GM12878 (cell line): ENCODE results near the gene DUSP12. TPM values are rescaled to one million over a fixed set of nuclear protein-coding genes. Genes with fewer than 3 reads are reported as not detected.

Experiments
- ATAC-seq: fragments of 200-7000 bp; cut with Tn5 transposase; 3 replicates; pipeline ENCODE4 v1.9.1; 2020; ENCODE audit warnings: mild to moderate bottlenecking, moderate library complexity
- BruUV-seq: library from RNA; stranded (reverse); fragments of 400-500 nt; replicated peaks from 2 replicates; lab custom pipeline; 2021; lab: Mats Ljungman, UMichigan
- CTCF ChIA-PET: fragments of 300-600 bp; sonication (Branson Sonifier 250); formaldehyde crosslinking; extraction: SDS; loops from one replicate; lab custom pipeline; 2021; ENCODE audit warnings: inconsistent platforms; lab: Yijun Ruan, JAX
- POLR2A ChIA-PET: fragments of 350-600 bp; formaldehyde crosslinking; extraction: SDS; loops from one replicate; lab custom pipeline; 2021; ENCODE audit warnings: inconsistent platforms; lab: Charles Lee
- RAD21 ChIA-PET: fragments of 300-600 bp; sonication (Branson Sonifier 250); formaldehyde crosslinking; loops from one replicate; lab custom pipeline; 2023; ENCODE audit warnings: antibody characterized with exemption; ENCODE audit not compliant: unreplicated experiment; lab: Charles Lee
- SMC1A ChIA-PET: fragments of 300-600 bp; sonication (Branson Sonifier 250); formaldehyde crosslinking; loops from one replicate; lab custom pipeline; 2023; ENCODE audit not compliant: unreplicated experiment, uncharacterized antibody; lab: Charles Lee
- DNase-seq: peaks from one replicate; pipeline ENCODE4 v3.0.0-alpha.2; 2011; ENCODE audit warnings: low read depth, low spot score
- FAIRE-seq: peaks from 3 replicates; lab custom pipeline; 2011; peaks lifted over from hg19 to GRCh38; lab: Jason Lieb, UNC
- H2AFZ ChIP-seq: 2 replicates; pipeline ENCODE4 v1.6.0; 2011; ENCODE audit warnings: low read depth, low read length, control low read depth; ENCODE audit not compliant: control insufficient read depth
- H3K27ac ChIP-seq: 2 replicates; pipeline ENCODE4 v1.5.1; 2011; ENCODE audit warnings: control low read depth; ENCODE audit not compliant: control insufficient read depth, insufficient read depth
- H3K27me3 ChIP-seq, 2 experiments: replicated peaks in 1 of 2; 2 replicates each; pipeline versions ENCODE4 v1.6.0 to v1.6.1; 2011; ENCODE audit warnings: low read length in 1 of 2; ENCODE audit not compliant: control insufficient read depth in 2 of 2, insufficient read depth in 2 of 2
- H3K36me3 ChIP-seq, 2 experiments: 2 replicates each; pipeline ENCODE4 v1.5.1; 2011; ENCODE audit warnings: low read length in 1 of 2; ENCODE audit not compliant: control insufficient read depth in 2 of 2, insufficient read depth in 2 of 2
- H3K4me1 ChIP-seq: 2 replicates; pipeline ENCODE4 v1.6.1; 2011; ENCODE audit warnings: mild to moderate bottlenecking, low read length, moderate library complexity, mixed read lengths; ENCODE audit not compliant: control insufficient read depth, insufficient read depth
- H3K4me2 ChIP-seq: 2 replicates; pipeline ENCODE4 v1.6.0; 2011; ENCODE audit warnings: control low read depth; ENCODE audit not compliant: control insufficient read depth, insufficient read depth
- H3K4me3 ChIP-seq: fragments of 200-600 bp; sonication (generic); 2 replicates; pipeline ENCODE4 v1.5.1; 2016
- H3K79me2 ChIP-seq: 2 replicates; pipeline ENCODE4 v1.6.0; 2011; ENCODE audit warnings: low read length; ENCODE audit not compliant: control insufficient read depth, insufficient read depth
- H3K9ac ChIP-seq: 2 replicates; pipeline ENCODE4 v1.8.0; 2011; ENCODE audit warnings: low read length, control low read depth, mixed read lengths; ENCODE audit not compliant: control insufficient read depth, insufficient read depth
- H3K9me3 ChIP-seq: replicated peaks from 3 replicates; pipeline ENCODE4 v1.5.1; 2011; ENCODE audit warnings: mild to moderate bottlenecking, low read length; ENCODE audit not compliant: control insufficient read depth, insufficient read depth
- H4K20me1 ChIP-seq: 2 replicates; pipeline ENCODE4 v1.6.0; 2011; ENCODE audit not compliant: control insufficient read depth, insufficient read depth
- BCL11A ChIP-seq: IDR thresholded peaks from 2 replicates; pipeline ENCODE4 v1.6.1; 2011; ENCODE audit warnings: low read depth, low read length
- CREM ChIP-seq: IDR thresholded peaks from 2 replicates; pipeline ENCODE4 v1.6.1; 2014; ENCODE audit warnings: antibody characterized with exemption, low read depth
- DPF2 ChIP-seq: fragments of 450-650 bp; IDR thresholded peaks from 2 replicates; pipeline ENCODE4 v1.6.1; 2017; ENCODE audit warnings: mild to moderate bottlenecking
- EP300 ChIP-seq, 2 experiments: fragments of 150-350 bp in 1 of 2; IDR thresholded peaks; 2 replicates each; pipeline ENCODE4 v1.6.1; 2011 to 2012; ENCODE audit warnings: low read depth in 2 of 2, low read length in 2 of 2, borderline replicate concordance in 1 of 2, improper control_type of control experiment in 1 of 2, inconsistent platforms in 1 of 2; ENCODE audit not compliant: control insufficient read depth in 1 of 2
- IRF4 ChIP-seq: IDR thresholded peaks from 2 replicates; pipeline ENCODE4 v1.6.1; 2011; ENCODE audit warnings: low read depth, low read length
- MXI1 ChIP-seq: fragments of 150-350 bp; IDR thresholded peaks from 2 replicates; pipeline ENCODE4 v1.6.1; 2011; ENCODE audit warnings: low read depth, mild to moderate bottlenecking, inconsistent platforms, low read length, improper control_type of control experiment
- SPI1 ChIP-seq: IDR thresholded peaks from 2 replicates; pipeline ENCODE4 v1.6.1; 2011; ENCODE audit warnings: low read depth, mild to moderate bottlenecking, low read length, moderate library complexity, borderline replicate concordance; ENCODE audit not compliant: insufficient read depth
- TBL1XR1 ChIP-seq: IDR thresholded peaks from 2 replicates; pipeline ENCODE4 v1.6.1; 2012; ENCODE audit warnings: low read depth, low read length, improper control_type of control experiment
- TCF12 ChIP-seq: IDR thresholded peaks from 2 replicates; pipeline ENCODE4 v1.6.1; 2011; ENCODE audit warnings: low read depth, mild to moderate bottlenecking, low read length
- WGBS: methylation state at CpG from one replicate; pipeline ENCODE4 v1.1.6; 2016; ENCODE audit warnings: low lambda C conversion rate; ENCODE audit not compliant: insufficient replicate concordance, insufficient coverage; ENCODE audit errors: missing lambda C conversion rate; 5-methylcytosine and 5-hydroxymethylcytosine counted together
- in situ Hi-C: fragments of 300-500 bp; cut with MboI; formaldehyde crosslinking; loops from 9 replicates; pipeline ENCODE4 v1.14.3; 2018; ENCODE audit warnings: mixed read lengths
- intact Hi-C: fragments of 100-400 bp; cut with micrococcal nuclease; formaldehyde crosslinking; loops from one replicate; pipeline ENCODE4 v1.14.2; 2022; ENCODE audit not compliant: unreplicated experiment
- polyA plus RNA-seq, 11 experiments: library from polyadenylated mRNA; depleted of rRNA in 4 of 11; unstranded in 6 of 11; stranded (reverse) in 5 of 11; fragments of >200 nt; fragmentation: Nextera tagmentation in 4 of 11; fragmentation: Illumina TruSeq in 1 of 11; extraction: Ambion mirVana in 4 of 11; extraction: Trizol in 1 of 11; gene quantifications; 1 replicate in 1 of 11; 2 replicates in 10 of 11; pipeline versions ENCODE4 v1.2.1 to v1.2.3, GENCODE V29; 2011 to 2016; ENCODE audit warnings: inconsistent platforms in 2 of 11, missing spikeins in 2 of 11, low read depth in 1 of 11
- total RNA-seq, 4 experiments: library from RNA; depleted of rRNA in 3 of 4; stranded (reverse); fragments of >200 nt in 3 of 4; fragmentation: Illumina TruSeq in 1 of 4; extraction: Trizol in 1 of 4; gene quantifications; 2 replicates each; pipeline versions ENCODE4 v1.2.1 to v1.2.3, GENCODE V29; 2013 to 2021
- TF ChIP-seq, protein P1 (sequence below): IDR thresholded peaks from 2 replicates; pipeline ENCODE4 v1.6.1; 2012; ENCODE audit warnings: low read length, inconsistent platforms
- TF ChIP-seq, protein P2 (sequence below): fragments of 450-650 bp; formaldehyde crosslinking; IDR thresholded peaks from 2 replicates; pipeline ENCODE4 v1.5.0; 2022; ENCODE audit warnings: mild to moderate bottlenecking, missing genetic modification characterization

Gene DUSP12
- total and polyA plus RNA-seq, 10 of the 15 experiments (the other 5 are each of a cell fraction or from before 2014, with no cell fraction given): 7.0 to 51.5 (median 35.4) TPM

DNA sequence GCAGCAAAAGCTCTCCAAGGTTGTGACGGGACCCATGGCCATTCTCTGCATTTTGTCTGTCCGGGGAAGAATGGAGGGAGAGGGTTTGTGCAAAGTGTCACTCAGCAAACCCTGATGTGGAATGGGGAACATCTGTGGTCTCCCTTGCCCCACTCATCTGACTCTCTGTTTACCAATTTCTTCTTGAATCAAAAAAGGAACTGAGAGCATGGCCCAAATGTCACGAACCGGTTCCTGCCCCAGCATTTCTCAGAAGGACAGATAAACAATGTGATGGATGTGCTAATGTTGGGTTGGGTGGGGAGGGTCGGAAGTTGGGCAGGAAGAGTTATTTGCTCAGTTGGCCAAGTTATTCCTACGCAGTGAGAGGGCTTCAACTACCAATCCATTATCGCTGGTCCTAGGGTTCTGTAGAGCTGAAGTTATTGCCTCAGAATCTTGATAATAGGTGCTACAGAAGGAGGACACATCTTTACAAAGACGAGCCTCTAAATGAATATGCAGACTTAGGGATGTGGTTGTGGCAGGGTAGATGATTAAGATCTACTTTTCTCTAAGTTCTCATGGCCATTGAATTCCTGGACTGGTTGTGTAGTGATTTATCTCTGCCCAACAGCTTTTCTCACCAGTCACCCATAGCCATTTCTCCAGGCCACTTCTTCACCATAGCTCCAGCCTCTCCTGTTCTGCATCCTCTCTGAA is 9.6 kb upstream of the DUSP12 start:
- SMC1A ChIA-PET: interaction anchor here (0.7 to 9.7 kb wide), 18 partner anchors 8 to 742 kb away, joined by 3 to 97 read pairs (median 7); partner anchors contain the start of genes DUSP12 and FCRLA
- H3K4me1 ChIP-seq: peaks cover 71% of the 10 kb centered on the region
- in situ Hi-C loops: loop anchor here (5.0 to 10.0 kb wide), 3 partner anchors 93 to 545 kb away; partner anchors contain the start of gene ADAMTS4
- TF ChIP-seq IRF4 (peak; percentile 68), EP300 (IDR thresholded peaks at IDR 0.05; ENCODE audit: borderline replicate concordance in 1 of 2, control insufficient read depth in 1 of 2, low read depth in 2 of 2, low read length in 2 of 2) (peak in 1 of 2 experiments; percentile 38; a peak in 1 of 4 replicates), MXI1 (peak; percentile 31; the same call in 1 of the 2 replicates), DPF2 (0 out of 2 replicates have a peak, but pooled peaks have one; percentile 40), BCL11A (peak; percentile 74), TBL1XR1 (no peak), TCF12 (0 out of 2 replicates have a peak, but pooled peaks have one; percentile 36), CREM (peak; percentile 35; the same call in 1 of the 2 replicates), SPI1 (peak; percentile 96)
- TF ChIP-seq, protein P1, sequence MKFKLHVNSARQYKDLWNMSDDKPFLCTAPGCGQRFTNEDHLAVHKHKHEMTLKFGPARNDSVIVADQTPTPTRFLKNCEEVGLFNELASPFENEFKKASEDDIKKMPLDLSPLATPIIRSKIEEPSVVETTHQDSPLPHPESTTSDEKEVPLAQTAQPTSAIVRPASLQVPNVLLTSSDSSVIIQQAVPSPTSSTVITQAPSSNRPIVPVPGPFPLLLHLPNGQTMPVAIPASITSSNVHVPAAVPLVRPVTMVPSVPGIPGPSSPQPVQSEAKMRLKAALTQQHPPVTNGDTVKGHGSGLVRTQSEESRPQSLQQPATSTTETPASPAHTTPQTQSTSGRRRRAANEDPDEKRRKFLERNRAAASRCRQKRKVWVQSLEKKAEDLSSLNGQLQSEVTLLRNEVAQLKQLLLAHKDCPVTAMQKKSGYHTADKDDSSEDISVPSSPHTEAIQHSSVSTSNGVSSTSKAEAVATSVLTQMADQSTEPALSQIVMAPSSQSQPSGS: peak; percentile 37; the same call in 1 of the 2 replicates
- TF ChIP-seq, protein P2, sequence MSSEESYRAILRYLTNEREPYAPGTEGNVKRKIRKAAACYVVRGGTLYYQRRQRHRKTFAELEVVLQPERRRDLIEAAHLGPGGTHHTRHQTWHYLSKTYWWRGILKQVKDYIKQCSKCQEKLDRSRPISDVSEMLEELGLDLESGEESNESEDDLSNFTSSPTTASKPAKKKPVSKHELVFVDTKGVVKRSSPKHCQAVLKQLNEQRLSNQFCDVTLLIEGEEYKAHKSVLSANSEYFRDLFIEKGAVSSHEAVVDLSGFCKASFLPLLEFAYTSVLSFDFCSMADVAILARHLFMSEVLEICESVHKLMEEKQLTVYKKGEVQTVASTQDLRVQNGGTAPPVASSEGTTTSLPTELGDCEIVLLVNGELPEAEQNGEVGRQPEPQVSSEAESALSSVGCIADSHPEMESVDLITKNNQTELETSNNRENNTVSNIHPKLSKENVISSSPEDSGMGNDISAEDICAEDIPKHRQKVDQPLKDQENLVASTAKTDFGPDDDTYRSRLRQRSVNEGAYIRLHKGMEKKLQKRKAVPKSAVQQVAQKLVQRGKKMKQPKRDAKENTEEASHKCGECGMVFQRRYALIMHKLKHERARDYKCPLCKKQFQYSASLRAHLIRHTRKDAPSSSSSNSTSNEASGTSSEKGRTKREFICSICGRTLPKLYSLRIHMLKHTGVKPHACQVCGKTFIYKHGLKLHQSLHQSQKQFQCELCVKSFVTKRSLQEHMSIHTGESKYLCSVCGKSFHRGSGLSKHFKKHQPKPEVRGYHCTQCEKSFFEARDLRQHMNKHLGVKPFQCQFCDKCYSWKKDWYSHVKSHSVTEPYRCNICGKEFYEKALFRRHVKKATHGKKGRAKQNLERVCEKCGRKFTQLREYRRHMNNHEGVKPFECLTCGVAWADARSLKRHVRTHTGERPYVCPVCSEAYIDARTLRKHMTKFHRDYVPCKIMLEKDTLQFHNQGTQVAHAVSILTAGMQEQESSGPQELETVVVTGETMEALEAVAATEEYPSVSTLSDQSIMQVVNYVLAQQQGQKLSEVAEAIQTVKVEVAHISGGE (CRISPR knock-in tag): no peak

More for the DNA sequence above, 9.6 kb upstream of the DUSP12 start:
- peak overlapping the region; percentile 54; the same call in 1 of the 2 replicates for H2AFZ ChIP-seq
- DNase-seq: no peak
- no peaks in the 10 kb centered on the region for H3K27me3 ChIP-seq
- H3K4me3 ChIP-seq: peak overlapping the region; percentile 31; the same call in 1 of the 2 replicates
- H3K9ac ChIP-seq: peak overlapping the region; percentile 17; the same call in 1 of the 2 replicates
- BruUV-seq: no TSS peak
- no peaks in the 10 kb centered on the region for H4K20me1 ChIP-seq
- ChIA-PET CTCF (interaction anchor here (0.8 to 16.4 kb wide), 27 partner anchors 9 to 548 kb away, joined by 3 to 262 read pairs (median 5); partner anchors contain the start of genes DUSP12, FCGR2A, FCRLA and TOMM40L), POLR2A (interaction anchor here (0.6 to 5.0 kb wide), 5 partner anchors 9 to 128 kb away, joined by 3 to 34 read pairs (median 3); partner anchors contain the start of genes DUSP12 and FCRLA), RAD21 (interaction anchor here (0.6 to 6.4 kb wide), 16 partner anchors 9 to 574 kb away, joined by 3 to 85 read pairs (median 18); partner anchors contain the start of genes DUSP12, FCRLA, PPOX and TOMM40L)
- H3K36me3 ChIP-seq: no peaks in the 10 kb centered on the region
- peak overlapping the region; percentile 83 for H3K27ac ChIP-seq
- ATAC-seq: peak; percentile 51
- WGBS: 6% methylated on average over 8 of the region's 8 CpGs
- no peaks in the 10 kb centered on the region for H3K79me2 ChIP-seq
- H3K9me3 ChIP-seq: no peaks in the 10 kb centered on the region
- FAIRE-seq: peak; percentile 92
- intact Hi-C loops: loop anchor here (1.0 to 10.0 kb wide), 5 partner anchors 33 to 345 kb away; partner anchors contain the start of genes FCGR3A and FCRLA
- peak overlapping the region; percentile 36 for H3K4me2 ChIP-seq
